Endothelial cell of umbilical vein (primary cell): ENCODE measurements around the gene KCNA3. TPM values are rescaled to one million over a fixed set of nuclear protein-coding genes. Genes with fewer than 3 reads are reported as not detected.

Experiments used
- BruUV-seq: library from RNA; stranded (reverse); fragments of 400-500 nt; replicated peaks from 2 replicates; lab custom pipeline; 2021; lab: Mats Ljungman, UMichigan
- CTCF ChIA-PET: fragments of 300-600, 350-600 bp; sonication (Branson Sonifier 250); formaldehyde crosslinking; loops from one replicate; lab custom pipeline; 2021; ENCODE audit warnings: antibody characterized with exemption, inconsistent platforms; lab: Charles Lee
- POLR2A ChIA-PET: fragments of 300-600, 350-600 bp; sonication (Branson Sonifier 250); formaldehyde crosslinking; loops from one replicate; lab custom pipeline; 2021; ENCODE audit warnings: antibody characterized with exemption, inconsistent platforms; lab: Charles Lee
- DNase-seq: peaks from one replicate; pipeline ENCODE4 v3.0.0-alpha.2; 2011; ENCODE audit warnings: low read depth, low spot score
- FAIRE-seq: peaks from 2 replicates; lab custom pipeline; 2011; peaks lifted over from hg19 to GRCh38; lab: Jason Lieb, UNC
- H2AFZ ChIP-seq: 2 replicates; pipeline ENCODE4 v1.6.0; 2012; ENCODE audit warnings: low read depth, low read length, control low read depth, inconsistent platforms
- H3K27ac ChIP-seq: 2 replicates; pipeline ENCODE4 v1.5.1; 2011; ENCODE audit warnings: low read depth, mild to moderate bottlenecking, control low read depth, low read length, moderate library complexity; ENCODE audit not compliant: insufficient read depth
- H3K27me3 ChIP-seq, 2 experiments: 2 replicates each; pipeline versions ENCODE4 v1.6.0 to v1.6.1; 2011; ENCODE audit warnings: low read length in 2 of 2, mixed read lengths in 1 of 2; ENCODE audit not compliant: control insufficient read depth in 2 of 2, insufficient read depth in 2 of 2
- H3K36me3 ChIP-seq, 2 experiments: 2 replicates in 1 of 2; 3 replicates in 1 of 2; pipeline ENCODE4 v1.5.1; 2011; ENCODE audit warnings: low read length in 2 of 2, mild to moderate bottlenecking in 1 of 2, moderate library complexity in 1 of 2; ENCODE audit not compliant: control insufficient read depth in 2 of 2, insufficient read depth in 2 of 2; ENCODE audit errors: extremely low read depth in 1 of 2
- H3K4me1 ChIP-seq: 3 replicates; pipeline ENCODE4 v1.5.1; 2011; ENCODE audit warnings: mild to moderate bottlenecking, low read length; ENCODE audit not compliant: control insufficient read depth, insufficient read depth; ENCODE audit errors: extremely low read depth
- H3K4me2 ChIP-seq: 2 replicates; pipeline ENCODE4 v1.6.1; 2011; ENCODE audit warnings: low read length, control low read depth, mixed read lengths; ENCODE audit not compliant: insufficient read depth
- H3K4me3 ChIP-seq, 3 experiments: fragments of 200-600 bp in 1 of 3; sonication (generic), shearing (Covaris generic) in 1 of 3; replicated peaks in 1 of 3; 2 replicates each; pipeline ENCODE4 v1.5.1; 2011 to 2016; ENCODE audit warnings: control low read depth in 3 of 3, low read length in 3 of 3, mild to moderate bottlenecking in 2 of 3, inconsistent platforms in 1 of 3, low read depth in 1 of 3, moderate library complexity in 1 of 3; ENCODE audit not compliant: insufficient read depth in 1 of 3
- H3K79me2 ChIP-seq: 2 replicates; pipeline ENCODE4 v1.6.0; 2012; ENCODE audit warnings: low read length, inconsistent platforms; ENCODE audit not compliant: control insufficient read depth, insufficient read depth
- H3K9ac ChIP-seq: replicated peaks from 2 replicates; pipeline ENCODE3; 2011; ENCODE audit warnings: low read length, control low read depth; ENCODE audit not compliant: insufficient read depth; ENCODE audit errors: extremely low read depth
- H3K9me1 ChIP-seq: replicated peaks from 3 replicates; pipeline ENCODE4 v1.6.0; 2011; ENCODE audit warnings: mild to moderate bottlenecking, low read length; ENCODE audit not compliant: control insufficient read depth, insufficient read depth; ENCODE audit errors: extremely low read depth
- H3K9me3 ChIP-seq: replicated peaks from 2 replicates; pipeline ENCODE4 v1.5.1; 2012; ENCODE audit warnings: low read length, inconsistent platforms; ENCODE audit not compliant: control insufficient read depth, insufficient read depth
- H4K20me1 ChIP-seq: replicated peaks from 2 replicates; pipeline ENCODE3; 2011; ENCODE audit warnings: mild to moderate bottlenecking, low read length; ENCODE audit not compliant: control insufficient read depth, insufficient read depth; ENCODE audit errors: extremely low read depth
- CTCF ChIP-seq, 2 donors: IDR thresholded peaks; 1 replicate in 1 of 2; 2 replicates in 1 of 2; pipeline ENCODE4 v1.5.1; 2011; ENCODE audit warnings: low read length in 2 of 2, mild to moderate bottlenecking in 2 of 2, moderate library complexity in 2 of 2, control low read depth in 1 of 2, inconsistent platforms in 1 of 2, low read depth in 1 of 2; ENCODE audit not compliant: insufficient read depth in 1 of 2; ENCODE audit errors: extremely low read depth in 1 of 2
- EZH2 ChIP-seq: IDR thresholded peaks from 2 replicates; pipeline ENCODE4 v1.6.1; 2012; ENCODE audit warnings: borderline replicate concordance, low read depth, mild to moderate bottlenecking, moderate library complexity, low read length, inconsistent platforms; ENCODE audit not compliant: severe bottlenecking
- FOS ChIP-seq: IDR thresholded peaks from 2 replicates; pipeline ENCODE4 v1.6.1; 2011; ENCODE audit warnings: mild to moderate bottlenecking, low read length, moderate library complexity, borderline replicate concordance; ENCODE audit not compliant: insufficient read depth
- GATA2 ChIP-seq: IDR thresholded peaks from 2 replicates; pipeline ENCODE4 v1.7.0; 2011; ENCODE audit warnings: low read depth, mild to moderate bottlenecking, moderate library complexity, mixed read lengths, low read length; ENCODE audit not compliant: insufficient read length, insufficient read depth
- JUN ChIP-seq: IDR thresholded peaks from 2 replicates; pipeline ENCODE4 v1.6.1; 2011; ENCODE audit warnings: borderline replicate concordance, low read depth; ENCODE audit not compliant: insufficient read length, insufficient read depth
- MAX ChIP-seq: IDR thresholded peaks from 2 replicates; pipeline ENCODE4 v1.6.1; 2011; ENCODE audit not compliant: insufficient read depth, insufficient read length
- MYC ChIP-seq: IDR thresholded peaks from one replicate; pipeline ENCODE4 v1.6.1; 2011; ENCODE audit warnings: mild to moderate bottlenecking, low read depth, low read length
- POLR2A ChIP-seq: IDR thresholded peaks from 2 replicates; pipeline ENCODE4 v1.6.1; 2012; ENCODE audit warnings: low read depth, mild to moderate bottlenecking, control low read depth, low read length
- POLR2AphosphoS5 ChIP-seq: IDR thresholded peaks from 2 replicates; pipeline ENCODE4 v1.6.1; 2012; ENCODE audit warnings: low read depth, mild to moderate bottlenecking, control low read depth, low read length, moderate library complexity; ENCODE audit not compliant: insufficient read depth
- dilution Hi-C: fragments of 300-500 bp; cut with MboI; formaldehyde crosslinking; loops from one replicate; pipeline ENCODE4 v1.15.0; 2019; ENCODE audit warnings: low sequenced_read_pairs; ENCODE audit not compliant: extremely low pct_ligation_motif_present
- intact Hi-C: fragments of 100-400 bp; cut with micrococcal nuclease; formaldehyde crosslinking; loops from one replicate; pipeline ENCODE4 v1.10.0; 2022
- polyA plus RNA-seq, 4 experiments: library from polyadenylated mRNA; depleted of rRNA in 3 of 4; stranded (reverse) in 3 of 4; unstranded in 1 of 4; fragments of >200 nt; gene quantifications; 2 replicates each; pipeline versions ENCODE4 v1.2.1 to v1.2.3, GENCODE V29; 2011 to 2012; ENCODE audit warnings: missing spikeins in 1 of 4
- total RNA-seq: library from RNA; stranded (reverse); gene quantifications from 2 replicates; pipeline ENCODE4 v1.2.3, GENCODE V29; 2021

KCNA3 gene
- total and polyA plus RNA-seq, 2 donors (not counting 3 experiments of a cell fraction or from before 2014, with no cell fraction given) = not detected

GRCh38 chr1:110638058-110638457 lies 36.7 kb downstream of the KCNA3 start:
- ChIA-PET POLR2A (no interaction called here), CTCF (interaction anchor here (1.3 to 2.1 kb wide), 3 partner anchors 10 to 145 kb away, joined by 3 to 4 read pairs (median 3); no protein-coding TSS in a partner anchor)
- H3K4me2 ChIP-seq = no peak overlapping the region
- dilution Hi-C loops (no loop called here), intact Hi-C loops (no loop called here)
- no peaks in the 10 kb centered on the region for H4K20me1 ChIP-seq
- no peaks in the 10 kb centered on the region for H3K36me3 ChIP-seq
- H3K4me3 ChIP-seq = no peak overlapping the region
- no peak overlapping the region for H3K27ac ChIP-seq
- BruUV-seq = no TSS peak
- H3K9me1 ChIP-seq = no peaks in the 10 kb centered on the region
- H2AFZ ChIP-seq = no peak overlapping the region
- TF ChIP-seq GATA2 = no peak
- no peak for TF ChIP-seq POLR2AphosphoS5
- TF ChIP-seq MYC = no peak
- no peak for TF ChIP-seq EZH2
- TF ChIP-seq CTCF (IDR thresholded peaks at IDR 0.05; ENCODE audit: extremely low read depth in 1 of 2, insufficient read depth in 1 of 2, low read depth in 1 of 2, low read length in 2 of 2) = no peak
- TF ChIP-seq POLR2A = no peak
- TF ChIP-seq FOS = no peak
- TF ChIP-seq JUN = no peak
- no peak for TF ChIP-seq MAX
- no peak for DNase-seq
- no peaks in the 10 kb centered on the region for H3K79me2 ChIP-seq
- no peaks in the 10 kb centered on the region for H3K27me3 ChIP-seq
- H3K4me1 ChIP-seq = no peaks in the 10 kb centered on the region
- no peak for FAIRE-seq
- no peak overlapping the region for H3K9ac ChIP-seq
- no peaks in the 10 kb centered on the region for H3K9me3 ChIP-seq
